ENCODE measurements around the gene SLC11A2. TPM values are rescaled to one million over a fixed set of nuclear protein-coding genes. Genes with fewer than 3 reads are reported as not detected.

Gene SLC11A2
- total RNA-seq, 1 experiment from 2014 or later, result 38.7 TPM

GRCh38 chr12:51047655-51048540 is 21.7 kb upstream of the SLC11A2 start, which contains the start of gene LETMD1:
Gene LETMD1 (plus strand): TSS chr12:51048327. CDS start chr12:51048357, 30 bp downstream.
- Histone ChIP-seq H3K79me2 (ENCODE audit: insufficient read depth, low read length) (peaks cover 33% of the 10 kb centered on the region), H3K9me2 (ENCODE audit: insufficient read depth) (no peaks in the 10 kb centered on the region), H3K27me3 (ENCODE audit: insufficient read depth, low read length) (no peaks in the 10 kb centered on the region), H3K9ac (ENCODE audit: low read length) (peak within 1 kb of the TSS; percentile 83), H4K20me1 (ENCODE audit: insufficient read depth) (no peaks in the 10 kb centered on the region), H2AFZ (ENCODE audit: low read depth, low read length, poor library complexity, severe bottlenecking) (no peak within 1 kb of the TSS), H3K36me3 (ENCODE audit: control insufficient read depth in 1 of 2, insufficient read depth in 2 of 2, low read length in 2 of 2) (peaks cover 8 to 9% of the 10 kb centered on the region in 2 experiments), H3K9me3 (ENCODE audit: control insufficient read depth in 1 of 2, insufficient read depth in 1 of 2, low read depth in 1 of 2, low read length in 2 of 2) (no peaks in the 10 kb centered on the region), H3K4me3 (replicated peaks in 1 of 2; ENCODE audit: low read depth in 1 of 2, low read length in 2 of 2) (peak within 1 kb of the TSS; percentile 71 to 88), H3K4me2 (ENCODE audit: low read length) (peak within 1 kb of the TSS; percentile 87), H3K27ac (ENCODE audit: low read depth, low read length) (peak within 1 kb of the TSS; percentile 84), H3K4me1 (ENCODE audit: control insufficient read depth in 1 of 2, insufficient read depth in 2 of 2, low read length in 2 of 2) (peaks cover 7 to 18% of the 10 kb centered on the region in 2 experiments; a peak in 2 of 4 replicates)
- POLR2A ChIA-PET, result no interaction called here
- DNase-seq (ENCODE audit: low read depth, low spot score), result peak; percentile 99
- CTCF ChIA-PET, result no interaction called here
- ATAC-seq, result peak; percentile 99
- RAD21 ChIA-PET (ENCODE audit: low non-redundant PET in 1 of 2, low total read pairs in 2 of 2, uncharacterized antibody in 2 of 2, unreplicated experiment in 2 of 2), result no interaction called here
- intact Hi-C loops (cut with micrococcal nuclease), result loop anchor here (1.0 to 5.0 kb wide), 3 partner anchors 204 to 293 kb away; partner anchors contain the start of gene ATF1
- TSS peak; percentile 95 for BruUV-seq (replicated peaks)
- TF ChIP-seq ZNF274 (IDR thresholded peaks at IDR 0.05; ENCODE audit: low read depth, low read length) (no peak), POLR2AphosphoS5 (IDR thresholded peaks at IDR 0.05; ENCODE audit: low read depth, low read length) (peak; percentile 93), YY1 (IDR thresholded peaks at IDR 0.05; ENCODE audit: extremely low read depth, insufficient replicate concordance, low read depth, low read length) (peak; percentile 89), TCF7L2 (IDR thresholded peaks at IDR 0.05; ENCODE audit: borderline replicate concordance, extremely low read depth, insufficient read depth, insufficient read length) (no peak), ZFX (IDR thresholded peaks at IDR 0.05) (peak; percentile 38; the same call in 1 of the 2 replicates), EZH2phosphoT487 (IDR thresholded peaks at IDR 0.05; ENCODE audit: borderline replicate concordance) (no peak), SIN3A (IDR thresholded peaks at IDR 0.05; ENCODE audit: low read depth) (peak; percentile 93), SRF (IDR thresholded peaks at IDR 0.05; ENCODE audit: low read depth) (no peak), JUND (IDR thresholded peaks at IDR 0.05) (no peak), CEBPB (IDR thresholded peaks at IDR 0.05; ENCODE audit: low read depth) (no peak), CBX3 (IDR thresholded peaks at IDR 0.05; ENCODE audit: low read depth) (peak; percentile 80; the same call in 1 of the 2 replicates), SP1 (IDR thresholded peaks at IDR 0.05; ENCODE audit: low read depth) (peak; percentile 83), FOSL1 (IDR thresholded peaks at IDR 0.05; ENCODE audit: low read depth) (no peak), ATF3 (IDR thresholded peaks at IDR 0.05) (no peak), POLR2A (IDR thresholded peaks at IDR 0.05; ENCODE audit: borderline replicate concordance, extremely low read depth, insufficient read depth, insufficient read length) (peak; percentile 75)
- TF ChIP-seq, protein P1, sequence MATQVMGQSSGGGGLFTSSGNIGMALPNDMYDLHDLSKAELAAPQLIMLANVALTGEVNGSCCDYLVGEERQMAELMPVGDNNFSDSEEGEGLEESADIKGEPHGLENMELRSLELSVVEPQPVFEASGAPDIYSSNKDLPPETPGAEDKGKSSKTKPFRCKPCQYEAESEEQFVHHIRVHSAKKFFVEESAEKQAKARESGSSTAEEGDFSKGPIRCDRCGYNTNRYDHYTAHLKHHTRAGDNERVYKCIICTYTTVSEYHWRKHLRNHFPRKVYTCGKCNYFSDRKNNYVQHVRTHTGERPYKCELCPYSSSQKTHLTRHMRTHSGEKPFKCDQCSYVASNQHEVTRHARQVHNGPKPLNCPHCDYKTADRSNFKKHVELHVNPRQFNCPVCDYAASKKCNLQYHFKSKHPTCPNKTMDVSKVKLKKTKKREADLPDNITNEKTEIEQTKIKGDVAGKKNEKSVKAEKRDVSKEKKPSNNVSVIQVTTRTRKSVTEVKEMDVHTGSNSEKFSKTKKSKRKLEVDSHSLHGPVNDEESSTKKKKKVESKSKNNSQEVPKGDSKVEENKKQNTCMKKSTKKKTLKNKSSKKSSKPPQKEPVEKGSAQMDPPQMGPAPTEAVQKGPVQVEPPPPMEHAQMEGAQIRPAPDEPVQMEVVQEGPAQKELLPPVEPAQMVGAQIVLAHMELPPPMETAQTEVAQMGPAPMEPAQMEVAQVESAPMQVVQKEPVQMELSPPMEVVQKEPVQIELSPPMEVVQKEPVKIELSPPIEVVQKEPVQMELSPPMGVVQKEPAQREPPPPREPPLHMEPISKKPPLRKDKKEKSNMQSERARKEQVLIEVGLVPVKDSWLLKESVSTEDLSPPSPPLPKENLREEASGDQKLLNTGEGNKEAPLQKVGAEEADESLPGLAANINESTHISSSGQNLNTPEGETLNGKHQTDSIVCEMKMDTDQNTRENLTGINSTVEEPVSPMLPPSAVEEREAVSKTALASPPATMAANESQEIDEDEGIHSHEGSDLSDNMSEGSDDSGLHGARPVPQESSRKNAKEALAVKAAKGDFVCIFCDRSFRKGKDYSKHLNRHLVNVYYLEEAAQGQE (IDR thresholded peaks at IDR 0.05; ENCODE audit: low read depth), result peak; percentile 44
- TF ChIP-seq, protein P2, sequence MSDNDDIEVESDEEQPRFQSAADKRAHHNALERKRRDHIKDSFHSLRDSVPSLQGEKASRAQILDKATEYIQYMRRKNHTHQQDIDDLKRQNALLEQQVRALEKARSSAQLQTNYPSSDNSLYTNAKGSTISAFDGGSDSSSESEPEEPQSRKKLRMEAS (IDR thresholded peaks at IDR 0.05), result peak; percentile 88
- TF ChIP-seq, protein P3, sequence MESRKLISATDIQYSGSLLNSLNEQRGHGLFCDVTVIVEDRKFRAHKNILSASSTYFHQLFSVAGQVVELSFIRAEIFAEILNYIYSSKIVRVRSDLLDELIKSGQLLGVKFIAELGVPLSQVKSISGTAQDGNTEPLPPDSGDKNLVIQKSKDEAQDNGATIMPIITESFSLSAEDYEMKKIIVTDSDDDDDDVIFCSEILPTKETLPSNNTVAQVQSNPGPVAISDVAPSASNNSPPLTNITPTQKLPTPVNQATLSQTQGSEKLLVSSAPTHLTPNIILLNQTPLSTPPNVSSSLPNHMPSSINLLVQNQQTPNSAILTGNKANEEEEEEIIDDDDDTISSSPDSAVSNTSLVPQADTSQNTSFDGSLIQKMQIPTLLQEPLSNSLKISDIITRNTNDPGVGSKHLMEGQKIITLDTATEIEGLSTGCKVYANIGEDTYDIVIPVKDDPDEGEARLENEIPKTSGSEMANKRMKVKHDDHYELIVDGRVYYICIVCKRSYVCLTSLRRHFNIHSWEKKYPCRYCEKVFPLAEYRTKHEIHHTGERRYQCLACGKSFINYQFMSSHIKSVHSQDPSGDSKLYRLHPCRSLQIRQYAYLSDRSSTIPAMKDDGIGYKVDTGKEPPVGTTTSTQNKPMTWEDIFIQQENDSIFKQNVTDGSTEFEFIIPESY (IDR thresholded peaks at IDR 0.05; ENCODE audit: extremely low read depth, insufficient replicate concordance, low read length), result no peak
